GM18499 (cell line): ENCODE data around the gene KCND1.
A peak's percentile ranks its signal among the peaks of the same experiment; 100 is the strongest.

Experiments used
- ATAC-seq: cut with Tn5 transposase; IDR thresholded peaks from one replicate; pipeline ENCODE4 v1.9.1; 2021; ENCODE audit warnings: moderate number of reproducible peaks; ENCODE audit not compliant: insufficient read depth, unreplicated experiment

Gene KCND1

GRCh38 chrX:48975541-48975940 is 3.9 kb upstream of the KCND1 start:
- ATAC-seq = no peak

DNA sequence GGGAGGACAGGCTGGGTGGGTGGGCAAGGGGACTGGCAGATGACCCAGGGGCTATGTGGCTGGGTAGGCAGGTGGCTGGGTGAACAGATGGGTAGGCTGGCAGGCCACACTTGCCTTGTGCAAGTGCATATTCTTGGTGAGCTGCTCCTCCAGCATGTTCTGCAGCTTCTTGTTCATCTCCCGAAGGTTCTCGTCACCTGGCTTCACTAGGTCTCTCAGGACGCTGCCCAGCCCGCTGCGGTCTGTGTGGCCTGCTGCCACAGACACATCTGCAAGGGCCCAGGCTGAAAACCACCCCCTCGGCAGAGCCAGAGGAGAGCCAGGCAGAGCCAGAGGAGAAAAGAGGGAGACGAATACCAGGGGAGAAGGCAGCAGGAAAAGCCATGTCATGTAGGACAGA is 3.4 kb upstream of the KCND1 start:
- no peak for ATAC-seq

- ATAC-seq = no peak
Observed at GRCh38 chrX:48974574-48974973, 2.9 kb upstream of the KCND1 start.

DNA sequence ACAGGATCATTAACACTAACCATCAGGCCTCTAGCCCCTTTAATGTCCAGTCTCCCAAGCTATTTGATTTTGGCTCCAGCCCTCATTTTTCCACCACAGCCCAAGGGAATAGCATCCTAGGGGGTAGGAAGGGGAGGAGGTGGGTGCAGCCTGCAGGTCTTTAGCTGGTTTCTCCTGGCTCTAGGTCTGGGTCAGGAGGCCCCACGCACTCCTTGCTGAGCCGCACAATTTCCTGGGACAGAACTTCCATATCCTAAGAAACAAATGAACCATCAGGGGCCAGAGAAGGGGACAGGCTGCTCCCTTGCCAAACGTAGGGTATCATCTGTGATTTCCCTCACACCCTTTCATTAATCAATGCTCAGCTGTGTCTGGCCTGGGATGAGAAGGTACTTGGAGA is 2.4 kb upstream of the KCND1 start:
- no peak for ATAC-seq

- no peak for ATAC-seq
Observed at GRCh38 chrX:48972220-48973164, 848 bp upstream of the KCND1 start.

GRCh38 chrX:48969471-48969870 is 2.2 kb downstream of the KCND1 start:
- no peak for ATAC-seq

GRCh38 chrX:48968377-48968776 is 3.3 kb downstream of the KCND1 start:
- ATAC-seq = no peak

GRCh38 chrX:48966796-48967579 is 4.7 kb downstream of the KCND1 start:
- no peak for ATAC-seq

GRCh38 chrX:48965959-48966358 is 5.7 kb downstream of the KCND1 start:
- no peak for ATAC-seq

DNA sequence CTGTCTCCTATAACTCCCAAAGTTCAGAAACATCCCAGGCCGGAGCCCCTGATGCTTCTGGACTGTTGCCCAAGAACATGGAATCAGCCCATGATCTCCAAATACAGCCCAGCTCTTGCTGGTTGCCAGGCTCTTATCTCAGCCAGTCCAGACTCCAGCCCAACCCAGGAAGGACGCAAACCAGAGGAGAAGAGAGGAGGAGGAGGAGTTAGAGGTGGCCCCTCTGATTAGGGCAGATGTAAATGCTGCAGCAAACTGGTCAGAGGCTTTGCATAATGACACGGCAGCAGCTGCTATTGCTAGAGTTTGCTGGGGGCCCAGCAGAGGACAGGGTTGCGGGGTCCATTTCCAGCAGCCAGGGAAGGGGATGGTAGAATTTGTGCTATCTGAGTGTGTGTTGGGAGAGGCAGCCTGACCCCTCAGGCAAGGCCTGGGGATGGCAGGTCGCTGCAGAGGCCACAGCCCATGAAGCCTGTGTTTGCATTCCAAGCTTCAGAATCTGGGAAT is 10.0 kb downstream of the KCND1 start:
- no peak for ATAC-seq

GRCh38 chrX:48960291-48960690 is 11.4 kb downstream of the KCND1 start:
- ATAC-seq = no peak

DNA sequence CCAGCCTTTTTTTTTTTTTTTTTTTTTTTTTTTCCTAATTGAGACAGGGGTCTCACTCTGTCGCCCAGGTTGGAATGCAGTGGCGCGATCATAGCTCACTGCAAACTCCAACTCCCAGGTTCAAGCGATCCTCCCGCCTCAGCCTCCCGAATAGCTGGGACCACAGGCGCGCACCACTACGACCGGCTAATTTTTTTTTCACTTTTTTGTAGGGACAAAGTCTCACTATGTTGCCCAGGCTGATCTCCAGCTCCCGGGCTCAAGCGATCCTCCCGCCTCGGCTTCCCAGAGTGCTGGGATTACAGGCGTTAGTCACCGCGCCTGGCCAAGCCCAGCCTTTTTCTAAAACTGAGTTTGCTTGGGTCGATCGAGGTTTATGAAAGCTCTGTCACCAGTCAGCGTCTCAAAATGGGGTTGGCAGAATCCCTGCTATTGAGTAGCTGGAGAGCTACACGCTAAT is 13.0 kb downstream of the KCND1 start:
- no peak for ATAC-seq

GRCh38 chrX:48957827-48958634 is 13.6 kb downstream of the KCND1 start:
- ATAC-seq = peak; percentile 63

GRCh38 chrX:48957477-48957826 is 14.2 kb downstream of the KCND1 start, which contains the start of gene OTUD5:
Gene OTUD5, minus strand, starts transcription at chrX:48957607. Its CDS starts 37 bp downstream, at chrX:48957570.
- no peak for ATAC-seq

- no peak for ATAC-seq
Observed at GRCh38 chrX:48956728-48957414, 14.8 kb downstream of the KCND1 start.

DNA sequence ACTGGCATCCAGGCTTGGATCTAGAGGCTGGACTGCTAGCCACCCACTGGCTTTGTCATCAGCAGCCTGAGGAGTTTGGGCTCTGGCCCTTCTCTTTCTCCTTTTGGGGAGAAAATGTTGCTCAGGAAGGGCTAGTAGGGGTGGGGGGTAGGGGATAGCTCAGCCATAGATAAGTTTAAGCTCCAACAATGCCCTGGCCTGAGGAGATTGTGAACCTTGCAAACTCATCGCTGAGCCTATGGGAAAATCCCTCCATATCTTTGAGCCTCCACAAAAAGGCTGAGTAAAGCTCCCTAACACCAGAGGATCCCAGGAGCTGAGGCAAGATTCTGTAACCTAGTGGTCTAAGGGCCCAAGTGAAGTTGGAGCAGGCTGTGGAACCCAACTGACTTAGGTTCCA is 23.1 kb downstream of the KCND1 start:
- no peak for ATAC-seq

GRCh38 chrX:48945517-48946348 is 25.9 kb downstream of the KCND1 start:
- no peak for ATAC-seq

GRCh38 chrX:48942895-48943294 is 28.7 kb downstream of the KCND1 start:
- no peak for ATAC-seq
